D721Med (cell line): Measurements from ENCODE around the gene TFAP2B.

Source experiments
- DNase-seq: peaks from one replicate; pipeline ENCODE4 v3.0.0; 2011; ENCODE audit warnings: low spot score; ENCODE audit not compliant: insufficient read length
- FAIRE-seq: peaks from 2 replicates; lab custom pipeline; 2011; peaks lifted over from hg19 to GRCh38; lab: Jason Lieb, UNC
- CTCF ChIP-seq: IDR thresholded peaks from 2 replicates; pipeline ENCODE4 v1.5.1; 2012; ENCODE audit warnings: mild to moderate bottlenecking, control low read depth; ENCODE audit not compliant: insufficient read depth; ENCODE audit errors: missing control alignments

The TFAP2B gene

GRCh38 chr6:50861692-50862091 is 43.0 kb downstream of the TFAP2B start:
- TF ChIP-seq CTCF: no peak
- FAIRE-seq: no peak
- DNase-seq: no peak

GRCh38 chr6:50862176-50862575 is 43.5 kb downstream of the TFAP2B start:
- TF ChIP-seq CTCF: no peak
- no peak for FAIRE-seq
- DNase-seq: no peak

- FAIRE-seq (no peak), DNase-seq (no peak)
- TF ChIP-seq CTCF: no peak
These were observed 45.9 kb downstream of the TFAP2B start for GRCh38 chr6:50864601-50865000.

- FAIRE-seq (no peak), DNase-seq (no peak)
- no peak for TF ChIP-seq CTCF
These were observed 49.8 kb downstream of the TFAP2B start for GRCh38 chr6:50868466-50868865.

GRCh38 chr6:50873167-50873566 is 54.5 kb downstream of the TFAP2B start:
- no peak for TF ChIP-seq CTCF
- no peak for FAIRE-seq
- no peak for DNase-seq

GRCh38 chr6:50884364-50884763 is 65.7 kb downstream of the TFAP2B start:
- no peak for TF ChIP-seq CTCF
- FAIRE-seq (no peak), DNase-seq (no peak)

GRCh38 chr6:50887112-50887511 is 68.4 kb downstream of the TFAP2B start:
- no peak for TF ChIP-seq CTCF
- no peak for FAIRE-seq
- DNase-seq: no peak
